A673 (cell line): ENCODE results near the gene APC. TPM values are rescaled to one million over a fixed set of nuclear protein-coding genes. Genes with fewer than 3 reads are reported as not detected.

Experiments used
- BruUV-seq: library from RNA; stranded (reverse); fragments of 400-500 nt; replicated peaks from 2 replicates; lab custom pipeline; 2021; lab: Mats Ljungman, UMichigan
- CTCF ChIA-PET: fragments of 300-600 bp; sonication (Branson Sonifier 250); formaldehyde crosslinking; loops from one replicate; lab custom pipeline; 2022; ENCODE audit warnings: antibody characterized with exemption; lab: Charles Lee
- POLR2A ChIA-PET: fragments of 300-600 bp; sonication (Branson Sonifier 250); formaldehyde crosslinking; loops from one replicate; lab custom pipeline; 2022; ENCODE audit warnings: antibody characterized with exemption; ENCODE audit not compliant: low non-redundant PET; lab: Charles Lee
- DNase-seq: peaks from one replicate; pipeline ENCODE4 v3.0.0-alpha.2; 2015; ENCODE audit warnings: low spot score
- H3K27ac ChIP-seq: fragments of 200-600 bp; sonication (generic); 2 replicates; pipeline ENCODE4 v1.5.1; 2016; ENCODE audit warnings: mixed run types, low read depth, mild to moderate bottlenecking, mixed read lengths, antibody characterized with exemption, low read length; ENCODE audit not compliant: poor library complexity, severe bottlenecking
- H3K27me3 ChIP-seq: fragments of 200-600 bp; sonication (generic); replicated peaks from 2 replicates; pipeline ENCODE4 v1.6.1; 2017; ENCODE audit warnings: mixed run types, low read depth, mild to moderate bottlenecking, mixed read lengths, antibody characterized with exemption, low read length; ENCODE audit not compliant: insufficient read depth, poor library complexity
- H3K36me3 ChIP-seq: fragments of 200-600 bp; sonication (generic); 2 replicates; pipeline ENCODE4 v1.6.1; 2016; ENCODE audit warnings: mixed run types, mild to moderate bottlenecking, mixed read lengths, antibody characterized with exemption, low read length; ENCODE audit not compliant: insufficient read depth, poor library complexity, severe bottlenecking
- H3K4me1 ChIP-seq: fragments of 200-600 bp; sonication (generic); 2 replicates; pipeline ENCODE4 v1.6.1; 2017; ENCODE audit warnings: mixed run types, mild to moderate bottlenecking, mixed read lengths, antibody characterized with exemption, low read length; ENCODE audit not compliant: insufficient read depth, poor library complexity, severe bottlenecking
- H3K4me3 ChIP-seq: fragments of 200-600 bp; sonication (generic); 2 replicates; pipeline ENCODE4 v1.5.1; 2016; ENCODE audit warnings: low read depth, mixed run types, mild to moderate bottlenecking, mixed read lengths, low read length; ENCODE audit not compliant: poor library complexity, severe bottlenecking
- H3K9me3 ChIP-seq: fragments of 200-600 bp; sonication (generic); 2 replicates; pipeline ENCODE4 v1.6.1; 2016; ENCODE audit warnings: mixed run types, low read depth, mild to moderate bottlenecking, mixed read lengths, antibody characterized with exemption, low read length; ENCODE audit not compliant: poor library complexity, severe bottlenecking
- EZH2 ChIP-seq: fragments of 200-600 bp; sonication (generic); IDR thresholded peaks from 2 replicates; pipeline ENCODE4 v1.6.1; 2017; ENCODE audit warnings: borderline replicate concordance, low read depth, mild to moderate bottlenecking, mixed read lengths, antibody characterized with exemption, low read length; ENCODE audit not compliant: poor library complexity, severe bottlenecking
- intact Hi-C: fragments of 100-400 bp; cut with micrococcal nuclease; formaldehyde crosslinking; loops from one replicate; pipeline ENCODE4 v1.10.0; 2022; ENCODE audit not compliant: unreplicated experiment
- total RNA-seq: library from RNA; stranded (reverse); gene quantifications from 2 replicates; pipeline ENCODE4 v1.2.3, GENCODE V29; 2021
- TF ChIP-seq, protein P1 (sequence below): fragments of 300-800, 200-600 bp; sonication (generic); conservative IDR thresholded peaks from 2 replicates; pipeline ENCODE4 v1.5.1; 2017; ENCODE audit warnings: low read depth, mild to moderate bottlenecking, antibody characterized with exemption, low read length, moderate library complexity, mixed read lengths

Gene APC
- total RNA-seq, 1 experiment from 2014 or later = 39.3 TPM

DNA sequence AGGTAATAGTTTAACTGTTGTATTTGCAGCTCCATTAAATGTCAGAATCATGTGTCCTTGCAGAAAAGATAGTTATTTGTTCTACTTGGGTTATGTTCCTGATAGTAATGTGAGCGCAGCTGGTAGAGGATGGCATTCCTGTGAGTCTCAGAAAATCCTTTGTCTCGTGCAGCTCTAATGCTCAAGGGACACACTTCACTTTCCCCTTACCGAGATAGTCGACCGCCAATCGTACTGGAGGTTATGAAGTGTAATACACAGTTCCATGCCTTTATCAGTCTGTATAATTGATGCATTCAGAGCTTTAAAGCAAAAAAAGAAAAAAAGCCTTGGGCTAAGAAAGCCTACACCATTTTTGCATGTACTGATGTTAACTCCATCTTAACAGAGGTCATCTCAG is 63.2 kb downstream of the APC start:
- Histone ChIP-seq H3K4me3 (no peak overlapping the region), H3K9me3 (no peaks in the 10 kb centered on the region), H3K27me3 (no peaks in the 10 kb centered on the region), H3K36me3 (no peaks in the 10 kb centered on the region), H3K27ac (no peak overlapping the region), H3K4me1 (no peaks in the 10 kb centered on the region)
- POLR2A ChIA-PET = no interaction called here
- TF ChIP-seq, protein P1, sequence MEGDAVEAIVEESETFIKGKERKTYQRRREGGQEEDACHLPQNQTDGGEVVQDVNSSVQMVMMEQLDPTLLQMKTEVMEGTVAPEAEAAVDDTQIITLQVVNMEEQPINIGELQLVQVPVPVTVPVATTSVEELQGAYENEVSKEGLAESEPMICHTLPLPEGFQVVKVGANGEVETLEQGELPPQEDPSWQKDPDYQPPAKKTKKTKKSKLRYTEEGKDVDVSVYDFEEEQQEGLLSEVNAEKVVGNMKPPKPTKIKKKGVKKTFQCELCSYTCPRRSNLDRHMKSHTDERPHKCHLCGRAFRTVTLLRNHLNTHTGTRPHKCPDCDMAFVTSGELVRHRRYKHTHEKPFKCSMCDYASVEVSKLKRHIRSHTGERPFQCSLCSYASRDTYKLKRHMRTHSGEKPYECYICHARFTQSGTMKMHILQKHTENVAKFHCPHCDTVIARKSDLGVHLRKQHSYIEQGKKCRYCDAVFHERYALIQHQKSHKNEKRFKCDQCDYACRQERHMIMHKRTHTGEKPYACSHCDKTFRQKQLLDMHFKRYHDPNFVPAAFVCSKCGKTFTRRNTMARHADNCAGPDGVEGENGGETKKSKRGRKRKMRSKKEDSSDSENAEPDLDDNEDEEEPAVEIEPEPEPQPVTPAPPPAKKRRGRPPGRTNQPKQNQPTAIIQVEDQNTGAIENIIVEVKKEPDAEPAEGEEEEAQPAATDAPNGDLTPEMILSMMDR = no peak
- TF ChIP-seq EZH2 = no peak
- CTCF ChIA-PET = no interaction called here
- no TSS peak for BruUV-seq
- DNase-seq = no peak
- intact Hi-C loops = no loop called here

DNA sequence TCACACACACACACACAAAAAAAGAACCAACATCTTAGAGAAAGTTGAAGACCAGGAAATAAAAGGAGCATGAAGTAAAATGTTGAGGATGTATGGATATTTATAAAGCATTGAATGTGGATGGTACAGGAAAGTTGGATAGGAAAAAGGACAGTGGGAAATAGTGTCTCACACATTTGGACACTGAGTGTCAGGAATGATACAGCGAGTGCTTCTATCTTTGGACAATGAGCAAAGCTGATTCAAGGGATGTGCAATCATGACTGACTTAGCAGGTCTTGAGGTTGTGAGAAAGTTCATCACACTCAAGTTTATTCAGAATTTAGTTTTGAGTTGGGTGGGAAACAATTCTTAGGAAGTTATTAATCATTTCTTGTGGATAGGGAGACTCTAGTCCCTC is 73.3 kb downstream of the APC start:
- Histone ChIP-seq H3K9me3 (no peaks in the 10 kb centered on the region), H3K36me3 (peaks cover 6% of the 10 kb centered on the region), H3K4me1 (no peaks in the 10 kb centered on the region), H3K27me3 (no peaks in the 10 kb centered on the region), H3K27ac (no peak overlapping the region), H3K4me3 (no peak overlapping the region)
- TF ChIP-seq, protein P1 = no peak
- TF ChIP-seq EZH2 = no peak
- DNase-seq = no peak
- no TSS peak for BruUV-seq
- ChIA-PET POLR2A (no interaction called here), CTCF (no interaction called here)
- intact Hi-C loops = no loop called here

DNA sequence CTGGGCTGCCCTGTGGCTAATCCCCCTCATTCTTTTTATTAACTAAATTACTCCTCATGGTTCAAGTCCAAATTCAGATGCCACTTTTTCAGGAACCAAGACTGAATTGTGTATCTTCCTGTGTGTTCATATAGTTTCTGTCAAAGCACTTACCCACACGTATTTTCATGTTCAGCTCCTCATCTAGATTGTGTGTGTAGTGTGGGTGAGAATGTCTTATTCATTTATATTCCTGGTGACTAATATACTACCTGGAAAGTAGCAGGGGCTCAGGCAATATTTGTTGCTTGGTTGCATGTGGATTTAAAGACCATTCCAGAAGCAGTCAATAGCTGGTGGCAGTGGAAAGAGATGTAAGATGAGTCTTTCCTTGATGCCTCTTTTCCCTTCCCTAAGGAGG is 74.9 kb downstream of the APC start:
- TF ChIP-seq, protein P1 = no peak
- TF ChIP-seq EZH2 = no peak
- CTCF ChIA-PET = no interaction called here
- DNase-seq = no peak
- no TSS peak for BruUV-seq
- no peak overlapping the region for H3K27ac ChIP-seq
- POLR2A ChIA-PET = no interaction called here
- H3K9me3 ChIP-seq = no peaks in the 10 kb centered on the region
- H3K27me3 ChIP-seq = no peaks in the 10 kb centered on the region
- intact Hi-C loops = no loop called here
- no peak overlapping the region for H3K4me3 ChIP-seq
- no peaks in the 10 kb centered on the region for H3K4me1 ChIP-seq
- H3K36me3 ChIP-seq = peaks cover 9% of the 10 kb centered on the region
